ENCODE measurements around the gene GRIP2. TPM values are rescaled to one million over a fixed set of nuclear protein-coding genes. Genes with fewer than 3 reads are reported as not detected.

GRIP2 gene
- total and polyA plus RNA-seq, 2 donors (not counting 3 experiments of a cell fraction or from before 2014, with no cell fraction given) = not detected

DNA sequence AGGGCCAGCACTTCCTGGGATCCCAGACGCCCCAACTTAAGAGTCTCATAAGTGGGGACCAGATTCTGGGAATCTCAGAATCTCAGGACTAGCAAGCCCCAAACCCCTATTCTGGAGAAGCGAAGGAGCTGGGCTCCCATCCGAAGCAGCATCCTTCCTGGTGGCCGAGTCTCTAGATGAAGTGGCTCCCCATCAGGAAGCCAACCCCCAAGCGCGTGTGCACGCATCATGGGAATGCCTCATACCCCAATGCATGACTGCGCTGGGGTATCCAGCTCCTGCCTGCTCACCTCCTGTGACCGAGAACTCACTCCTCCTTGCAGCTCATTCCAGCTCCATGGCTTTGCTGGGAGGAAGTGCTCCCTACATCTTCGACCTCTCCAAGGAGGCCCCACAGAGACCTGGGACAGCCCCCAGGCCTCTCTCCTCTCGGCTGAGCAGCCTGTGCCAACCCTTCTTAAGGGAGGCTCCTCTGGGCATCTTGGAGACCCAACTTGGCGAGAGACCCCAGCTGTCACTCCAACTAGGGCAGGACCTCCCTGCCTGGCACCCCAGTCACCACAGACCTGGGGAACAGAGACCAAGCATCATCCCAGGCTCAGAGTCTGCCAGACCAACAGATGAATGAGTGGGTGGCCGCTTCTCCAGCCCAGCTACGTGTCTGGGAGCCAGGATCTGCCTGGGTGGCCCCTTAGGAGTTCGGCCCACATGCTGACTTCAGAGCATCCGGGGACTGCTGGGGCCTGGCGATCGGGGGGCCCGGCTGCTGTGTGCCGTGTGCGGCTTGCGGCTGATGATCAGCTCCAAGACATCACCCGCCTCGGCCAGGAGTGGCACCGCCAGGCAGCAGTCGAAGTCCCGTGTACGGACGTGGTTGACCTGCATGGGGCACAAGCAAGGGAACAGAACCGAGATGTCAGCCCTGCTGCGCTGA is 46.9 kb downstream of the GRIP2 start:
- Histone ChIP-seq H3K27ac (ENCODE audit: insufficient read depth, low read depth, low read length) (no peak overlapping the region), H3K4me2 (ENCODE audit: insufficient read depth, low read length) (no peak overlapping the region), H3K9me3 (replicated peaks; ENCODE audit: control insufficient read depth, insufficient read depth, low read length) (no peaks in the 10 kb centered on the region), H2AFZ (ENCODE audit: low read depth, low read length) (no peak overlapping the region), H3K9me1 (replicated peaks; ENCODE audit: control insufficient read depth, extremely low read depth, insufficient read depth, low read length) (no peaks in the 10 kb centered on the region), H3K27me3 (ENCODE audit: control insufficient read depth in 2 of 2, insufficient read depth in 2 of 2, low read length in 2 of 2) (no peaks in the 10 kb centered on the region), H3K36me3 (ENCODE audit: control insufficient read depth in 2 of 2, extremely low read depth in 1 of 2, insufficient read depth in 2 of 2, low read length in 2 of 2) (peaks cover 0 to 2% of the 10 kb centered on the region in 2 experiments), H4K20me1 (replicated peaks; ENCODE audit: control insufficient read depth, extremely low read depth, insufficient read depth, low read length) (no peaks in the 10 kb centered on the region), H3K4me1 (ENCODE audit: control insufficient read depth, extremely low read depth, insufficient read depth, low read length) (no peaks in the 10 kb centered on the region), H3K9ac (replicated peaks; ENCODE audit: extremely low read depth, insufficient read depth, low read length) (no peak overlapping the region), H3K4me3 (replicated peaks in 1 of 3; ENCODE audit: insufficient read depth in 1 of 3, low read depth in 1 of 3, low read length in 3 of 3) (no peak overlapping the region), H3K79me2 (ENCODE audit: control insufficient read depth, insufficient read depth, low read length) (no peaks in the 10 kb centered on the region)
- intact Hi-C loops (cut with micrococcal nuclease) = no loop called here
- ChIA-PET POLR2A (no interaction called here), CTCF (interaction anchor here (1.0 to 1.2 kb wide), 2 partner anchors 16 to 289 kb away, joined by 3 read pairs; no protein-coding TSS in a partner anchor)
- DNase-seq (ENCODE audit: low read depth, low spot score) = no peak
- dilution Hi-C loops (cut with MboI; ENCODE audit: extremely low pct_ligation_motif_present, low sequenced_read_pairs) = no loop called here
- no peak for FAIRE-seq
- TF ChIP-seq POLR2AphosphoS5 (IDR thresholded peaks at IDR 0.05; ENCODE audit: insufficient read depth, low read depth, low read length) (no peak), MYC (IDR thresholded peaks at IDR 0.05; ENCODE audit: low read depth, low read length) (no peak), POLR2A (IDR thresholded peaks at IDR 0.05; ENCODE audit: low read depth, low read length) (no peak), FOS (IDR thresholded peaks at IDR 0.05; ENCODE audit: borderline replicate concordance, insufficient read depth, low read length) (no peak), GATA2 (IDR thresholded peaks at IDR 0.05; ENCODE audit: insufficient read depth, insufficient read length, low read depth, low read length) (no peak), EZH2 (IDR thresholded peaks at IDR 0.05; ENCODE audit: borderline replicate concordance, low read depth, low read length, severe bottlenecking) (no peak), MAX (IDR thresholded peaks at IDR 0.05; ENCODE audit: insufficient read depth, insufficient read length) (no peak), JUN (IDR thresholded peaks at IDR 0.05; ENCODE audit: borderline replicate concordance, insufficient read depth, insufficient read length, low read depth) (no peak)
- TF ChIP-seq, protein P1, sequence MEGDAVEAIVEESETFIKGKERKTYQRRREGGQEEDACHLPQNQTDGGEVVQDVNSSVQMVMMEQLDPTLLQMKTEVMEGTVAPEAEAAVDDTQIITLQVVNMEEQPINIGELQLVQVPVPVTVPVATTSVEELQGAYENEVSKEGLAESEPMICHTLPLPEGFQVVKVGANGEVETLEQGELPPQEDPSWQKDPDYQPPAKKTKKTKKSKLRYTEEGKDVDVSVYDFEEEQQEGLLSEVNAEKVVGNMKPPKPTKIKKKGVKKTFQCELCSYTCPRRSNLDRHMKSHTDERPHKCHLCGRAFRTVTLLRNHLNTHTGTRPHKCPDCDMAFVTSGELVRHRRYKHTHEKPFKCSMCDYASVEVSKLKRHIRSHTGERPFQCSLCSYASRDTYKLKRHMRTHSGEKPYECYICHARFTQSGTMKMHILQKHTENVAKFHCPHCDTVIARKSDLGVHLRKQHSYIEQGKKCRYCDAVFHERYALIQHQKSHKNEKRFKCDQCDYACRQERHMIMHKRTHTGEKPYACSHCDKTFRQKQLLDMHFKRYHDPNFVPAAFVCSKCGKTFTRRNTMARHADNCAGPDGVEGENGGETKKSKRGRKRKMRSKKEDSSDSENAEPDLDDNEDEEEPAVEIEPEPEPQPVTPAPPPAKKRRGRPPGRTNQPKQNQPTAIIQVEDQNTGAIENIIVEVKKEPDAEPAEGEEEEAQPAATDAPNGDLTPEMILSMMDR (IDR thresholded peaks at IDR 0.05; ENCODE audit: extremely low read depth in 1 of 2, insufficient read depth in 1 of 2, low read depth in 1 of 2, low read length in 2 of 2) = no peak
- no TSS peak for BruUV-seq (replicated peaks)

Data from endothelial cell of umbilical vein (primary cell).